ENCODE measurements around the gene GDPD3. TPM values are rescaled to one million over a fixed set of nuclear protein-coding genes. Genes with fewer than 3 reads are reported as not detected.
A peak's percentile ranks its signal among the peaks of the same experiment; 100 is the strongest.
"Not testable (repeated sequence)": the region's sequence is repeated elsewhere in the genome, so short reads cannot be mapped to it uniquely, and the experiment has no call there.

GDPD3 gene
- total RNA-seq, 2 experiments from 2014 or later: 11.8 to 13.2 TPM

- CTCF ChIA-PET: interaction anchor here (0.6 to 2.0 kb wide), 3 partner anchors 11 to 31 kb away, joined by 3 to 6 read pairs (median 3); partner anchors contain the start of gene GDPD3
- no peaks in the 10 kb centered on the region for H3K36me3 Mint-ChIP-seq (ENCODE audit: low read depth)
These were observed 28.4 kb upstream of the GDPD3 start for GRCh38 chr16:30141750-30142149.

GRCh38 chr16:30139583-30140481, 26.5 kb upstream of the GDPD3 start:
- DNase-seq: no peak
- peaks cover 22% of the 10 kb centered on the region for H3K4me1 Mint-ChIP-seq
- CTCF ChIA-PET: interaction anchor here (0.6 to 2.0 kb wide), 10 partner anchors 9 to 357 kb away, joined by 3 to 6 read pairs (median 4); no protein-coding TSS in a partner anchor
- H3K27ac Mint-ChIP-seq: peak overlapping the region; percentile 55
- no peaks in the 10 kb centered on the region for H3K9me3 Mint-ChIP-seq
- no peaks in the 10 kb centered on the region for H3K27me3 Mint-ChIP-seq
- no peaks in the 10 kb centered on the region for H3K36me3 Mint-ChIP-seq (ENCODE audit: low read depth)
- POLR2A ChIA-PET: interaction anchor here (1.9 kb wide), 1 partner anchor 46 kb away, joined by 5 read pairs; no protein-coding TSS in a partner anchor
- no peak overlapping the region for H3K4me3 Mint-ChIP-seq

More at GRCh38 chr16:30141750-30142149, 28.4 kb upstream of the GDPD3 start:
- DNase-seq: no peak
- H3K9me3 Mint-ChIP-seq: no peaks in the 10 kb centered on the region
- no peak overlapping the region for H3K27ac Mint-ChIP-seq
- H3K4me3 Mint-ChIP-seq: no peak overlapping the region
- H3K4me1 Mint-ChIP-seq: peaks cover 27% of the 10 kb centered on the region
- no peaks in the 10 kb centered on the region for H3K27me3 Mint-ChIP-seq
- POLR2A ChIA-PET: no interaction called here

GRCh38 chr16:30137897-30138296, 24.6 kb upstream of the GDPD3 start:
- ChIA-PET CTCF (interaction anchor here (0.7 to 1.2 kb wide), 2 partner anchors 9 to 258 kb away, joined by 3 to 5 read pairs; no protein-coding TSS in a partner anchor), POLR2A (no interaction called here)
- DNase-seq: no peak
- no peaks in the 10 kb centered on the region for H3K27me3 Mint-ChIP-seq
- no peaks in the 10 kb centered on the region for H3K36me3 Mint-ChIP-seq (ENCODE audit: low read depth)
- no peaks in the 10 kb centered on the region for H3K9me3 Mint-ChIP-seq
- H3K4me1 Mint-ChIP-seq: peaks cover 16% of the 10 kb centered on the region
- no peak overlapping the region for H3K4me3 Mint-ChIP-seq
- H3K27ac Mint-ChIP-seq: no peak overlapping the region

GRCh38 chr16:30136971-30137605, 23.8 kb upstream of the GDPD3 start:
- CTCF ChIA-PET: interaction anchor here (0.6 to 1.5 kb wide), 2 partner anchors 44 to 253 kb away, joined by 3 to 4 read pairs; no protein-coding TSS in a partner anchor
- no peak overlapping the region for H3K27ac Mint-ChIP-seq

GRCh38 chr16:30132591-30132990, 19.3 kb upstream of the GDPD3 start:
- Mint-ChIP-seq H3K27ac (no peak overlapping the region), H3K4me3 (no peak overlapping the region), H3K27me3 (no peaks in the 10 kb centered on the region), H3K36me3 (ENCODE audit: low read depth) (no peaks in the 10 kb centered on the region), H3K9me3 (no peaks in the 10 kb centered on the region), H3K4me1 (no peaks in the 10 kb centered on the region)
- ChIA-PET CTCF (interaction anchor here (0.9 to 1.5 kb wide), 2 partner anchors 9 to 41 kb away, joined by 3 to 5 read pairs; partner anchors contain the start of gene TBX6), POLR2A (no interaction called here)
- no peak for DNase-seq

More at GRCh38 chr16:30136971-30137605, 23.8 kb upstream of the GDPD3 start:
- H3K9me3 Mint-ChIP-seq: no peaks in the 10 kb centered on the region
- H3K4me3 Mint-ChIP-seq: no peak overlapping the region
- H3K4me1 Mint-ChIP-seq: peaks cover 14% of the 10 kb centered on the region
- no peaks in the 10 kb centered on the region for H3K36me3 Mint-ChIP-seq (ENCODE audit: low read depth)
- no peaks in the 10 kb centered on the region for H3K27me3 Mint-ChIP-seq
- no peak for DNase-seq
- POLR2A ChIA-PET: no interaction called here

GRCh38 chr16:30131869-30132475, 18.6 kb upstream of the GDPD3 start:
- DNase-seq: no peak
- ChIA-PET POLR2A (no interaction called here), CTCF (interaction anchor here (0.7 to 2.1 kb wide), 4 partner anchors 8 to 40 kb away, joined by 3 to 6 read pairs (median 4); partner anchors contain the start of gene TBX6)
- Mint-ChIP-seq H3K4me3 (no peak overlapping the region), H3K27me3 (no peaks in the 10 kb centered on the region), H3K36me3 (ENCODE audit: low read depth) (no peaks in the 10 kb centered on the region), H3K27ac (no peak overlapping the region), H3K4me1 (no peaks in the 10 kb centered on the region), H3K9me3 (no peaks in the 10 kb centered on the region)

- Mint-ChIP-seq H3K9me3 (no peaks in the 10 kb centered on the region), H3K36me3 (ENCODE audit: low read depth) (no peaks in the 10 kb centered on the region), H3K27me3 (no peaks in the 10 kb centered on the region), H3K27ac (no peak overlapping the region), H3K4me3 (no peak overlapping the region), H3K4me1 (peaks cover 2% of the 10 kb centered on the region)
- ChIA-PET POLR2A (no interaction called here), CTCF (interaction anchor here (0.6 to 3.5 kb wide), 4 partner anchors 12 to 353 kb away, joined by 3 to 13 read pairs (median 4); partner anchors contain the start of gene GDPD3)
- no peak for DNase-seq
These were observed 14.7 kb upstream of the GDPD3 start for GRCh38 chr16:30127993-30128392.

- H3K27me3 Mint-ChIP-seq; POLR2A ChIA-PET; H3K9me3 Mint-ChIP-seq; H3K4me3 Mint-ChIP-seq; H3K36me3 Mint-ChIP-seq (ENCODE audit: low read depth); H3K27ac Mint-ChIP-seq; DNase-seq: not testable (repeated sequence)
- H3K4me1 Mint-ChIP-seq: peaks cover 16% of the 10 kb centered on the region
- CTCF ChIA-PET: interaction anchor here (1.0 kb wide), 1 partner anchor 62 kb away, joined by 3 read pairs; no protein-coding TSS in a partner anchor
These were observed 12.4 kb upstream of the GDPD3 start for GRCh38 chr16:30125690-30126089.

GRCh38 chr16:30124985-30125379, 11.6 kb upstream of the GDPD3 start:
- ChIA-PET POLR2A (no interaction called here), CTCF (interaction anchor here (1.0 to 2.2 kb wide), 4 partner anchors 12 to 271 kb away, joined by 3 to 11 read pairs (median 4); partner anchors contain the start of gene GDPD3)
- Mint-ChIP-seq H3K4me3 (no peak overlapping the region), H3K36me3 (ENCODE audit: low read depth) (peaks cover 6% of the 10 kb centered on the region), H3K27ac (no peak overlapping the region), H3K27me3 (no peaks in the 10 kb centered on the region), H3K4me1 (peaks cover 23% of the 10 kb centered on the region), H3K9me3 (no peaks in the 10 kb centered on the region)
- DNase-seq: no peak

GRCh38 chr16:30122604-30123160, 9.3 kb upstream of the GDPD3 start:
- ChIA-PET CTCF (no interaction called here), POLR2A (no interaction called here)
- DNase-seq: peak; percentile 15
- Mint-ChIP-seq H3K36me3 (ENCODE audit: low read depth) (peaks cover 15% of the 10 kb centered on the region), H3K27ac (peak overlapping the region; percentile 89), H3K4me1 (peaks cover 30% of the 10 kb centered on the region), H3K4me3 (peak overlapping the region; percentile 87), H3K27me3 (no peaks in the 10 kb centered on the region), H3K9me3 (no peaks in the 10 kb centered on the region)

GRCh38 chr16:30121741-30122571, 8.6 kb upstream of the GDPD3 start:
- ChIA-PET POLR2A (no interaction called here), CTCF (no interaction called here)
- Mint-ChIP-seq H3K4me3 (peak overlapping the region; percentile 87), H3K36me3 (ENCODE audit: low read depth) (peaks cover 15% of the 10 kb centered on the region), H3K27me3 (no peaks in the 10 kb centered on the region), H3K9me3 (no peaks in the 10 kb centered on the region), H3K4me1 (peaks cover 30% of the 10 kb centered on the region), H3K27ac (peak overlapping the region; percentile 89)
- DNase-seq: no peak

Data from activated CD4-positive, alpha-beta T cell treated with anti-CD3 and anti-CD28 coated beads, Interleukin-2, amount 10 ng/mL, durations not matched to agents 7 days and 5 days (primary cell).